Activated T-cell treated with anti-CD3 and anti-CD28 coated beads for 24 hours (primary cell): ENCODE data around the gene P4HA1.

Source experiments
- DNase-seq: peaks from one replicate; pipeline ENCODE4 v3.0.0-alpha.2; 2020; ENCODE audit warnings: low read depth

P4HA1 gene

DNA sequence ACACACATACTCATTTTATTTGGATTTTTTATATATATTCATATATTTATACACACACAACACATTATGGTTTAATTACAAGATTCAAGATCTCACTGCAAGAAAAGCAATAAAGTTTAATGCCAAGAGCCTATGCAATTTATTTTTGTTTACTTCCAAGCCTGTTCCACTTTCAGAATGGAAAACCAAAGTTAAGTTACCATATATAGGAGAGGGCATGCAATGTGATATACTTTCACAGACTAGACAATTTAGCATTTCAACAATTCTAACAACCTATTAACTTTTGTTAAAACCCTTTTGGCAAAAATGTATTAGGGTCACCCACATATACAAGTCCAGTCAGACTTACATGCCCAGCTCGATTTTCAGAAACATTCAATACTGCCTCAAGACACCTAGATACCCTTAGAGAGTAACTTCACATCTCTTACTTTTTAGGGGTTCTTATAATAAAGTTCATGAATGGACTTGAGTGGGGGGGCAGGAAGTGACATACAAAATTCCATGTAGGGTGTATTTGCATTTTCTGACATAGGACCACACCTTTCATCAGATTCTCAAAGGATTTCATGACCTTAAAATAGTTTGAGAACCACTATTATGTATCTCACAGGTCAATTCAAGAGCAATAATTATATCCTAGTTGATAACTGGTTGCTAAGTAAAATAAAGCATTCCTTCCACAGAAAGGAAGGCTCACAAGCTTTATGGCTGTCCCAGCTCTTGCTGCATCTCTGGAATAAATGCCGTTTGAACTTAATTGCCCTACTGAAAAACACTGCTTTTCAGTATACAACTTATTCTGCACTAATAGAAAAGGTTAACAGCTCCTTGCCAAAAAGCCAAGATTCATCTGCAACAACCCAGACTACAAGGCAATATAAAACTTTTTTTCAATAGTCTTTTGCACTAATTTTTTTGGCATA, 2.5 kb downstream of the P4HA1 start:
- DNase-seq, result no peak

- DNase-seq, result no peak
Measured at GRCh38 chr10:73092830-73093229, 3.8 kb downstream of the P4HA1 start.

DNA sequence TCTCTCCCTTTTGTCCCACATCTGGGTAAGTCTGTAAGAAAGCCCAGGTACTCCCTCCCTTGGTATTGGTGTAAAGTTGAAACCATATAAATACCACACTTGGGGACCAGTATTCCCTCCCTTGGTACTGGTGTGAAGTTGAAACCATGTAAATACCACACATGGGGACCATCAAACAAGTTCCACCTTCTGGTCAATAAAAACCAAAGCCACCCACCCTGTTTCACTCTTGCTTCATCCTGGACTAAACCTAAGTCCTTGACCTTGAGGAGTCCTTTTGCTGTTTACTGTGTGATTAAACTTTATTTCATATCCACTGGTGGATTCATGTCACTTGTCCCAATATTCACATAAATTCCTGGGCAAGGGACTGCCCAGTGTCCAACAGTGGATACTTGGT, 8.4 kb downstream of the P4HA1 start:
- DNase-seq, result no peak

- no peak for DNase-seq
Measured at GRCh38 chr10:73086816-73087215, 9.8 kb downstream of the P4HA1 start.

GRCh38 chr10:73084209-73084608, 12.5 kb downstream of the P4HA1 start:
- DNase-seq, result no peak

DNA sequence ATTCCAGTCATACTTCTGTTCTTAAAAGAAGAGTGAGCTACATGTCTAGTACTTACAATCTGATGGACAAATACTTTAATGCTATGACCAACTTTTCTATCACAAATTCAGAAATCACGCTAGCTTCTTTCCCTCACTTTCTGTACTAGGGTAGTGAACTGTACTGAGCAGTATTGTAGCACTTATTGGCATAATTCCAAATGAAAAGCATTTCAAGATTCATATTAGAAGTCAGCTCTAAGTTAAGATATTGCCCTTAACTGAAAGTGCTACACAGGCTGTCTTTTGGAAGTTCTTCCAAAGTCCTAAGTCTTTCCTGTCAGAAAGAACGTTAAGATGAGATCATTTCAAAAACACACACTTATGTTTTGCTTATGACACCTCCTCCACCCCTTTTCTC, 13.4 kb downstream of the P4HA1 start:
- DNase-seq, result no peak

- DNase-seq, result no peak
Measured at GRCh38 chr10:73079779-73080541, 16.7 kb downstream of the P4HA1 start.

DNA sequence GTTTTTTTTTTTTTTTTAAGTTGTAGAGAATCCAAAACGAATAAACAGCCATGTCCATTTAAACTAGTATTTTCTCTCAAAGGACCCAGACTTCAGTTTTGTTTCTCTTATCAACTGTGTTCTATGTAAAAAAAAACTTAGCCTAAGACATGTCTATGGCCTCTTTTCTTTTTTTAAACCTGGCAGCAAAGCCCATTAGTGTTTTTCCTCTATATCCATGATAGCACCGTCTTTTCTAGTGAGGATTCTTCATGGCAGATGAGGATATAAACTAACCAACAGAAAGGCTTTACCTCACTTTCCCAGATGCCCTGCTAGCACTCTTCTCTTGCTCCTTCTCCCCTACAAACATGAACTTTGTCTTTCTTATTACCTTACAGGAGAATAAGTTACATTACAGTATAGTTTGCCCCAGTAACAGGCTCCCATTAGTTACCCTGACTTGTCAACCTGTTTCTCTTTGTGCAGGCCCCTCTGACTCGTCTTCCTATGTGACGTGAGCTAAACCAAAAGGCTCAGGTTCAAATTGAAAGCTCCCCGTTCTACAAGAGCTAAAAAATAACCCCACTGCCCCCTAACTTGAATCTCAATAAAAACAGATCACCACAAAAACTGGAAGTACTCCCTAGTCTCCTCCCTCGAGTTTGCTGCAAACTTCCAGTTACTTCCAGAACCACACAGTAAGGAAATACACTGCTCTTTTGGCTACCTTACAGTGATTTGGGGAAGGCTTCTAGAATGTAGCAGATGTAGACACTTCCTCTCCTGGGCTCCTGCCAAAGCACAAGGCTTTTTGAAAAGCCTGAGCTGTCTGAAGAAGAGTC, 20.1 kb downstream of the P4HA1 start:
- no peak for DNase-seq

GRCh38 chr10:73075829-73076228, 20.8 kb downstream of the P4HA1 start:
- DNase-seq, result no peak

- no peak for DNase-seq
Measured at GRCh38 chr10:73073627-73074026, 23.0 kb downstream of the P4HA1 start.

DNA sequence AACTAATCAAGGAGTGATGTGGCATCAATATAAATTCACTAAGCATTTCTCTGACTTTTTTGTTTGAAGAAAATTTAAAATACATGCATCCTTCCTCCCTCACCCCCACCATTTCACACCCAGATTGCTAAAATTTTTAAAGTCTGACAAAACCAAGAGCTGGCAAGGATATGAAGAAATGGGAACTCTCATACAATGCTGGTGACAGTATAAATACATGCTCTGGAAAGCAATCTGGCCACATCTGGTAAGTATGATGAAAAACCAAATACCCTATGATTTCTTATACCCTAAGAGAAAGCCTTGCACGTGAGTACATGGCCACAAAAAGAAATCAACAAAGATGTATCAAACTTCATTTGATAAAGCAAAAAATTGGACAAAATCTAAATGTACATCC, 31.2 kb downstream of the P4HA1 start:
- DNase-seq, result no peak

DNA sequence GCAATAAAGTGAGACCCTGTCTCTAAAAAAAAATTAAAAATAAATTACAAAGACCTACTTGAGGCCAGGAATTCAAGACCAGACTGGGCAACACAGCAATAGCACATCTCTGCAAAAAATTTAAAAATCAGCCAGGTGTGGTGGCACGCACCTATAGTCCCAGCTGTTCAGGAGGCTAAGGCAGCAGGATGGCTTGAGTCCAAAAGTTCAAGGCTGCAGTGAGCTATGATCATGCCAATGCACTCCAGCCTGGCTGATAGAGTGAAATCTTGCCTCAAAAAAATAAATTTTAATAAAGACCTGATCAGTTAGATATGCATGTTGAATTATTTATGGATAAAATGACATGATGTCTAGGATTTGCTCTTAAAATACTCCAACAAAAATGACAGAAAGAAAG, 34.9 kb downstream of the P4HA1 start:
- DNase-seq, result no peak

- no peak for DNase-seq
Measured at GRCh38 chr10:73060738-73061635, 35.7 kb downstream of the P4HA1 start.

GRCh38 chr10:73060173-73060572, 36.5 kb downstream of the P4HA1 start:
- DNase-seq, result no peak

- DNase-seq, result no peak
Measured at GRCh38 chr10:73058057-73058591, 38.5 kb downstream of the P4HA1 start.

- no peak for DNase-seq
Measured at GRCh38 chr10:73054286-73054685, 42.4 kb downstream of the P4HA1 start.

DNA sequence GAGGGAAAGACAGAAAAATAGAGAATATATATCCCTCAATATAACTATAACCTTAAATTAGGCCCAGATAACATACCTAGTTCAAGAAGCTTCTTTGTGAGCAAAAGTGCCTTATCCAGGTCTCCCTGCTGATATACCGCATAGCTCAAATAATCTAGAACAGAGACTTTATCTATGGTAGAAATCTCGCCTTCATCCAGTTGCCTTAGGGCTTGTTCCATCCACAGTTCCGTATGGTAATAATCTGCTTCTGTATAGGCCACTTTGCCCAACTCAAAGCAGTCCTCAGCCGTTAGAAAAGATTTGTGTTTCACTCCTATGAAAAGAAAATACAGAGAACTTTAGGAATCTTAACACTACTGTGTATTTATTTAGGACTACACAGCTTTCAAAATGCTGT, 43.4 kb downstream of the P4HA1 start:
- no peak for DNase-seq

DNA sequence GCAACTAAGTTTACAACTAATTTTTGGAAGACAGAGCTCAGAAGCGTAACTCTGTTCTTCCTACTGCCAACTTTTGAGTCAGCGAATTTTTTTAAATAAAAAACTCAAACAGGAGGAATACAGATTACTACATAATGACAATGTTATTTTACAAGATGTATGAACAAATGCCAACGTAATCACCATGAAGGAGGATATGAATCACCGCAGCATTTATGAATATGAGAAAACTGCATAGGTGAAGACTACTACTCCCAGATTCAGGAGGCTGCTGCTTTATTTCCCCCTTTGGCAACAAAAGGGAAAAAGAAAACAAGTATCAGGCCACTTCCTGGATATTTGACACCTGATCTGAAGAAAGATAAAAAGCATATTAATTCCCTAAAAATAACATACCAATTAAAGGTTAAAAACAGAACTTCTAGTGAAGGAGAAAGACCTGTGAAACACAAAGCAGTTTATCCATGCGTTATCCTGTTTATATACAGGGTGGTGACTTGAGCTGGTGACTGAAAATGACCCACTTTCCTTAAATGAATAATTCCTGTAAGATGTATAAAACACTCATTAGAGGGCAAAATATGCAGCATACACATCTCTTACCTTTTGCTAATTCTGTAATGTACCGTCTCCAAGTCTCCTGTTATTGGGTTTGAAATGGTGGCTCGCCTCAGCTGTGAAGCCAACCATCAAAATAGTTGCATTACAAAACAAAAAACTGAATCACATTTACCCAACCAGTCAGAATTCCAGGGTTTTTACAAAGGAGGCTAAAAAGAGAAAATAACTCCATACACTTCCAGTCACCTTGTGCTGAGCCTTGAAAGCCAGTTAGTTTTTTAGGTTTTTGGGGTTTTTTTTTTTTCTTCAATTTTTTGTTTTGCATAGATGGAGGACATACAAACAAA, 52.0 kb downstream of the P4HA1 start:
- no peak for DNase-seq

GRCh38 chr10:73043766-73044377, 52.8 kb downstream of the P4HA1 start:
- DNase-seq, result no peak

GRCh38 chr10:73043319-73043718, 53.3 kb downstream of the P4HA1 start:
- DNase-seq, result no peak
